GM19463 (cell line): Measurements from ENCODE around the gene POPDC2.

Experiments
- ATAC-seq: cut with Tn5 transposase; IDR thresholded peaks from one replicate; pipeline ENCODE4 v1.9.1; 2021; ENCODE audit warnings: mild to moderate bottlenecking, moderate library complexity; ENCODE audit not compliant: unreplicated experiment

The POPDC2 gene

DNA sequence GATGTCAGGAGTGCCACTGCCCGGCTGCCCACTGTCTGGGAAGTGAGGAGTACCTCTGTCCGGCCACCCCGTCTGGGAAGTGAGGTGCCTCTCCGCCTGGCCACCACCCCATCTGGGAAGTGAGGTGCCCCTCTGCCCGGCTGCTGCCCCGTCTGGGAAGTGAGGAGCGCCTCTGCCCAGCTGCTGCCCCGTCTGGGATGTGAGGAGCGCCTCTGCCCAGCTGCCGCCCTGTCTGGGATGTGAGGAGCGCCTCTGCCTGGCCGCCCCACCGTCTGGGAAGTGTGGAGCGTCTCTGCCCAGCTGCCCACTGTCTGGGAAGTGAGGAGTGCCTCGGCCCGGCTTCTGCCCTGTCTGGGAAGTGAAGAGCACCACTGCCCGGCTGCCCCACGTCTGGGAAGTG, 13.5 kb upstream of the POPDC2 start:
- ATAC-seq, result no peak

DNA sequence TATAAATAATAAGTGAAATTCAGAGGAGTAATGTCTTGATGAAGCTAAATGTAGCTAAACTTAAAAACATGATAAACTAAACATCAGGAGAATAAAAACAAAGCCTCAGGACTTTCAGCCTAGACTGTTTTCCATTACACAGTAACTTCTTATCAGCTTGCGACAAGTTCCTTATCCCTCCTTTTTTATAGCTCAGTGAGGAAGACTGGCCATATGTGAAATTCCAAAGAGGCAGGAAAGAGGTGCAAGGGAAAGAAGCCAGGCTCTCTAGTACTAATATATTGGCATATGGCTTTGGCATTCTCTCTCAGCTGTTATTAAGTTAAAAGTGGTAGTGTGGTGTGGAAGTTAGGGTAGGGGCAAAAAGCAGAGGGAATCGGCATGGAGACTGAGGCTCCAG, 12.4 kb upstream of the POPDC2 start:
- no peak for ATAC-seq

DNA sequence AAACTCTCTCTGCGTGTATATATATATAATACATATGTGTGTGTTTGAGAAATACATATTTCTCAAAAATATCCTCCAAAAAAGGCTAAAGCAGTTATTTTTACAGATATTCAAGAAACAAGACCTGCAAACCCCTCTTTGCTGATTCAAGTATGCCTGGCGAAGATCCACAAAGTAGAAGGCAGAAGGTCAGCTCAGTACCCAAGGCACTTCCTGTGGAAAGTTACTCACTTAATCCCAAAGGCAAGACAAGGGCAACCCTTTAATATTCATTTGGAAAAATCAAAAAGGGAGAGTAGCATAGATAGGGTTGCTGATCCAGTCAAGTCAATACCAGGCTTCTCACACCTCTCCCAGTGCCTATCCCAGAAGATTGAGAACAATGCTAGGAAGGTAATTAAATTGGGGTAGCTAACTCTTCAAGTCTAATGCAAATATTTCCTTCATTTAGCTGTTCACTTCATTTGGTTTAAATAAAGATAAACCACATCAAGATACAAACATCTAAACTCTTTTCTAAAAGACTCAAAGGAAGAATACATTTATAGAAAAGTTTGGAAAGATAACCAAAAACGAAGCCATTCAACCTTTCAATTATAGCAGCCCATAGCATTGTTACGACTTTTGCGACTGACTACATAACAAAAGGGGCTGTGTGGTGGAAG, 9.6 kb upstream of the POPDC2 start:
- ATAC-seq, result no peak

DNA sequence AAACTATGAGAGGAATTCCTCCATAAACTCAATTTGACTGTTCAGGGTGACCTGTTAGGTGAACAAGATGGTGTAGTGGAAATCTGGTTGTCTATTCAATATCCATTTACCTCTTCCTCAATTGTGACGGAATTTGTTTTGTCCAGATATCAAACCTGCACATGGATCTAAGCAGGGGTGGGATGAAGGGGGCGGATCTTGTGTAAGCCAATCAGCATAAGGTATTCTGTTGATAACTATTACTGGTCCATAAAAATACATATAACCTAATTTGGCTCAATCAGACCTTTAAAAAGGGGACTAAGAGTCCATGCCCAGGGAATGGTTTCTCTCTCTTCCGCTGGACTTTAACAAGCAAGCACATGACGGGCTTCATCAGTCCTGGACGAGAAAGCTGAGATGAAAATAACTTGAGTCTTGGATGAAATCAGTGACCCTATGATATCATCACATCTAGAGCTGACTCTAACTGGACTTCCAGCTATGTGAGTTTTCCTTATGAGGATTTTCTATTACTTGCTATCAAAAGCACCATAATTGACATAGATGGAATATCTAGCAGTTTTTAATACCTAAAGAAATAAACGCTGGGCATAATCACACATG, 5.7 kb upstream of the POPDC2 start:
- no peak for ATAC-seq

DNA sequence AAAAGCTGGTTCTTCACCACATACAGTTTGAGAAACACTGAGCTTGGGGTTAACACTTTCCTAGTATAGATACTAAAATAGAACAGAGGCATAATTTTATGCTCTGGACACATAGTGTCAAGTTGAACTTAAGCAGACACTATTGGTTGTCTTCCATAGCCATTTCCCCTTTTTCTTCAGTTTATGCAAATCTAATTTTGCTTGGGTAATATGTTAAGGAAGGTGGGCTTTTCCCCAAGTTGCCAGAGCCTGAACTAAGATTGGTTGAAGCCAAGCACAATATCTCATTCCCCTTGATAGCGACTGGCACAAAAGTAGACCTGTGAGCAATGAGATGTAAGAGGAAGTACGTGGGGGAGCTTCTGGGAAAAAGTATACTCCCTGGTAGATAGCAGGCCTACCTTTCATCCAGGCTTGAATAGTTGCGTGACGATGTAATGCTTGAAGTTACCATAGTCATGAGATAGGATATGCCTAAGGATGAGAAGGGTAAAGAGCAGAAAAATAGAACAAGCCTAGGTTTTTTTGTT, 4.5 kb upstream of the POPDC2 start:
- ATAC-seq, result no peak

DNA sequence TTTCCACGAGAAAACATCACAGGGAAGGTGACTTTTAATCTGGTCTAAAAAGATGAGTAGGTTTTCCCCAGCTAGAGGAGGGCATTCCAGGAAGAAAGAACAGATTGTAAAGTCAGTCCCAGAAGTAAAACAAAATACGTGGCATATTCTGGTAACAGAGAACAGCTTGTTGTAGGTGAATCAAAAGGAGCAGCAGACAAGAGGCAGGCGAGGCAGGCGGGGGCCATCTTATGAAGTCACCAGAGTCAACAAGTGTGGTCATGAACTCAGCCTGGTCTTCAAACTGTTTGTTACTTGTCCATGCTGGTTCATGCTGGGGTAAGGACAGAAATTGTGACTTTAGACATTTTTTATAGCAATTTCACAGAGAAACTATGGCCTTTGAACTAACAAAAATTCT, 4.0 kb upstream of the POPDC2 start:
- no peak for ATAC-seq

DNA sequence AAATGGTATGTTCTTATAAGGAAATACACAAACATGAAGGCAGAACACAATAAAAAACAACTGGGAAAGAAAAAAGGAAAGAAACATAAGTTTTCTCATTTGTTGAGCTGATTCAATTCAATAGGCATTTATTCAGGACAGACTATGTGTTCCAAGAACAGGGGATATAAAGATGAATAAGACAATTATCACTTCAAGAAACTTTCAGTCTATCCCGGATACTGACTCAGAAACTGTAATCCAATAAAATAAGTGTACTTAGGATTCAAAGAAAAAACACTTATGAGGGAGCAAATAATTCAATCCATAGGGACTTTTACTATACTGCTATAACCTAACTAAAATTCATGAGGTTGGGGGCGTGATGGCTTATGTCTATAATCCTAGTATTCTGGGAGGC, 3.5 kb upstream of the POPDC2 start:
- ATAC-seq, result no peak

DNA sequence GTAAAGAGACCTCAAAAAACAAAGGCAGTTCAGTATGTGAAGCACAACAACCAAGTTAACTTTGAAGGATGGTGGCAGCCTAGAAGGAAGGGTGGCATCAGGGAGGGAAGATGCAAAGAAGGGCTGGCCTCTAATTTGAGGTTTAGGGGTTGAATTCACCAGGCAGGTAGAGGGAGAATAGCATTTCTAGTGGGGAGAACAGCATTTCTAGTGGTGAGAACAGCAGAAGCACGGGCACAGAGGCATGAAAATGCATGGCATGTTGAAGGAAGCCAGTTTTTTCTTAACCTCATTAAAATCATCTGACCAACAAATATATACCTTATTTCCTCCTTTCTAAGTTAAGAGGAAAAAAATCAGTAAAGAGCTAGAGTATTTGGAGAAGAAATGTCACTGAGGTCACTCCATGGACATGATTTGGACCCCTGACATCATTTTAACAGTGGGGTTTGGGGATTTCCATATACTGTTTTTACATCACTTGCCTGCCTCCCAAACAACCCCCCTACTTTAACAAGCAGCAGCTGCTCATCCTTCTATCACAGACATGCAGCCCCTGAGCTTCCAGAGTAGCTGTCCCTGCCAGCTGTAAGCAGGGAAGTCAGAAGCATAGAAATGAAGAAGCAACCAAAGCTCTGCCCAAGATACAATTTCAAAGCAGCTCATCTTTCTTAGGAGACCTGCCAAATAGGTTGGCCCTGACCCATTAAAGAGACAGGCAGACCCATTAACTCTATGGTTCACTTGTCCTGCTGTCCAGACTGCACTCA, 2.4 kb upstream of the POPDC2 start:
- ATAC-seq, result no peak

DNA sequence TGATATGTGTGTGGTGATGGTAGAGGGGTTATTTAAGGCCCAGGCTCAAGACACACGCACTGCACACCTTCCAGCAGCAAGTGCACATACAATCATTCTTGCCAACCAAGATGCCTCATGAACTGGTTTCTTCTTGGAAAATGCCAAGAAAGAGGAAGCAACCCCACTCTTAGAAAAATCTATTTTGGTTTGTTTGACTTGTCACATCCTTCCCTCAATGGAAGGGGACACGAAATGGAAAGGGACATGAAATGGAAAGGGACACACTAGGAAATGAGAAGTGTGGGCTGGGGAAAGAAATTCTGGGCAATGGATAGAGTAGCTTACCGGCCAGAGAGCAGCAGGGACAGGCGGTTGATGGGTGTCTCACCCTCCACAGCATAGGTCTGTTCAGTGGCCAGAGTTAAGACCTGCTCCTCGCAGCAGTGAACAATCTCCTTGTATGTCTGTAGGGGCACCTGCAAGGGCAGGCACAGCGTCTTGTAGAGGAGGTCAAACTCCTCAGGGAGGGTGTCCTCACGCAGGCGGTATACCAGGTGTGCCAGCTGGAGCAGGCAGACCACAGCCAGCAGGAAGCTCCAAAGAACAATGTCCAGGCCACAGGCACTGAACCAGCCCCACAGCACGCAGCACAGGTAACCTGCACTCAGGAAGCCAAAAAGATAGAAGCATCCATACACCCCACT, 640 bp downstream of the POPDC2 start:
- no peak for ATAC-seq

DNA sequence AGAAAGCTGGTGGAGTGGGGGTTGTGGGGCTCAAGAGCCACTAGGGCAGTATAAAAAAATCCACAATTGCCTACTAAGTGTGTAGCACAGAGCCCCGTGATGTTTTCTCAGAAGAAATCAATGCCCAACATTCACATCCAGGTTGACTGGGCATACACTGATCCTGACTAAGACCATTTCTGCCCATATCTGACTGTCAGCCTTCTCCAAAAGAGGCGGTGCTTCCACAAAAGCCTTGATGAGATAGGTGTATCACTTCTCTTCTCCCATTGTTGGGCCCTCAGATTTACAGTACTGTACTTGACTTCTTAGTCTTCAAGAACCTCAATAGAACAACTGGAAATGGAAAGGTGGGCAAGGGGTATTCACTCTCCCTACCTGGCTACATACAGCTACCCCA, 1.4 kb downstream of the POPDC2 start:
- ATAC-seq, result no peak

DNA sequence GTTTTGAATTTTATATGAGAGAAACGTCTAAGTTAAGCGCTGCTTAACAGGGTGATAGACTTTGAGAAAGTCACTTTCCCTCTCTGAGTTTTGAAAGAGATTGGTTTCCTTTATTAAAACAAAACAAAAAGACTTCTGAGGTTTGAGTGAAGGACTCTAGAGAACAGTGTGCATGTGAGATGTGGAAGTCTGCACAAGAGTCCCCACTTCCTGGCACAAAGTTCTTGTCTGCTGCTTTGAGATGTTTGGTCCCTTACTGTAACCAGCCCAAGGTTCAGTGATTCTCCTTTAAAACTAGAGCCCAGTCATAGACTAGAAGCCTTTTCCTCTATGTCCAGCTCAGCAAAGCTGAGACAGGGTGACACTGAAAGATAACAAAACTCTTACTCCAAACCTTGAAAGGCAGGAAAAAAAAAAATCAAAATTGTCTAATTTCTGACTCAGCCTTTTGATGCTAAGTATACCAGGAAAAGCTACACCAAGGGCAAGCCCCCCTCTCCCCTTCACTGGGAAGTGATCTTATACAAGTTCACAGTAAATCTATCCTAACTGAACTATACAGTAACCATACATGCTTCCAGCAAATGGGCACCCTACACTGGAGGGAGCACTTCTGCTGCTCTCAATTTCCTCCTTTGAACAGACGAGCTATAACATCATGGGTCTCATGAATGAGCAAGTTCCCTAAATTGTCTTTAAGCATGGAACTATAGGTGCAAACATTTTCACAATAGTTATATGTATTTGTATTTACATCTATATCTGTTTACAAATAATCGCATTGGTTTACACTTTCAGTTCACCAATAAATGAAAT, 2.3 kb downstream of the POPDC2 start:
- ATAC-seq, result no peak

DNA sequence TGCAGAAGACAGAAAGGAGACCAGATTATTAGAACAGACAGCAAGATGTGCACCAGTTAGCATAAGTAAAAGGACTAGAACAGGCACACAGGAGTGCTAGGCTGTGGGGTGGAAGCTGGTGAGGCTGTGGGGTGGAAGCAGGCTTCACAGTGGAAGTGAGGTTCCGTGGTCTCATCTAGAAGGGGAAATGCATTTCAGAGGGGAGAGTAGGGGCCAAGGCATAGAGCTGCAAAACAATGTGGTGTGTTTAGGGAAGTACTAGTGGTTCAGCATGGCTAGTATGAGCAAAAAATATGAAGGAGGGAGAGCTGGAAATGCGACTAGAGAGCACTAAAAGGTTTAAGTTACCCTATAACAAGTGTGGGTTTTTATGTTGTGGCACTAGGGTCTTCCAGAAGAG, 6.5 kb downstream of the POPDC2 start:
- ATAC-seq, result no peak

DNA sequence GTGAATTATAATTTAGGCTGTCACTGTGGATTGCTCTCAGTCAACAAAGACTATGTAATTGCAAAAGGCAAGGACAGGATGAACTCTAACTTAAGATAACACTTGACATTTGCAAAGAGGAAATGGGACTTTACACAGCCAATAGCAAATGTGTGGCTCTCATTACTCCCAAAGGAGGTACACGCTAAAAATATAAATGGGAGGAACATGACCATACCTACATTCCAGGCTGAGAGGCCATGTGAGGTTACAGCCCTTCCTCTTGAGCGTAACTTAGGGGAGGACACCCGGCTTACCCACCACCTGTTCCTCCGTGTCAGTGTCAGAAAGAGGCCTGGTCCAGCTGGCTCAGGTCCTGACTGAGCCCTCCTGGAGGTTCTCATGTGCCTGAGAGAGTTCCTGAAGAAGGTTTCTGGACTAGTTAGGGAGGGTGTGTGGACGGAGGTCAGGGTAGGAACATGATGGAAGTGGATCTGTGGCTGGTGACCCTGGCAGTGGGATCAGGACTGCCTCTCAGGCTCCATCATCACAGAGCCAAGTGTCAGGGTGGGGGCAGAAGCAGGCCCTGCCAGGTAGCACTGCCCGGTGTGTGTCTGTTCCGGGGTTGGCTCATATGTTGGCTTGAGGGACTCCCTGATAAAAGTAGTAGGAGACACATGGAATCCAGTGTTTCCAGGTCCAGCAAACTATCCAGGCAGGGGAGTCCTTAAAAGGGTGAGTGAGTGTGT, 7.9 kb downstream of the POPDC2 start:
- ATAC-seq, result no peak

DNA sequence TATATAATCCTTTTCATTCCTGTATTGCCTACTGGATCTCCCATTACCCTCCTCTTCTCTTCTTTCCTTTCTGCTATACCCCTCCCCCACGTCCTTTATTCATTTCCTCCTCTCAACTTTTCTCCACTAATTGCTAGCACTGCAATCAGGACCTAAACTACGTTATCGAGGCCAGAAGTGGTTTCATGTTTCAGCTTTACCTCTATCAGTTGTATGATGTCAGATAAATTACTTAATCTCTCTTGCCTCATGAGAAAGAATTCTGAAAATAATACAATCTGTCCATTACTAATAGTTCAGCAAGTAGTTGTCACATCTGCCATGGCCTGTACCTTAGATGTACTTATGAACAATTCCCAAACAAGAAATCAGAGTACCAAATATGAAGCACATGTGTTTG, 10.6 kb downstream of the POPDC2 start:
- no peak for ATAC-seq

DNA sequence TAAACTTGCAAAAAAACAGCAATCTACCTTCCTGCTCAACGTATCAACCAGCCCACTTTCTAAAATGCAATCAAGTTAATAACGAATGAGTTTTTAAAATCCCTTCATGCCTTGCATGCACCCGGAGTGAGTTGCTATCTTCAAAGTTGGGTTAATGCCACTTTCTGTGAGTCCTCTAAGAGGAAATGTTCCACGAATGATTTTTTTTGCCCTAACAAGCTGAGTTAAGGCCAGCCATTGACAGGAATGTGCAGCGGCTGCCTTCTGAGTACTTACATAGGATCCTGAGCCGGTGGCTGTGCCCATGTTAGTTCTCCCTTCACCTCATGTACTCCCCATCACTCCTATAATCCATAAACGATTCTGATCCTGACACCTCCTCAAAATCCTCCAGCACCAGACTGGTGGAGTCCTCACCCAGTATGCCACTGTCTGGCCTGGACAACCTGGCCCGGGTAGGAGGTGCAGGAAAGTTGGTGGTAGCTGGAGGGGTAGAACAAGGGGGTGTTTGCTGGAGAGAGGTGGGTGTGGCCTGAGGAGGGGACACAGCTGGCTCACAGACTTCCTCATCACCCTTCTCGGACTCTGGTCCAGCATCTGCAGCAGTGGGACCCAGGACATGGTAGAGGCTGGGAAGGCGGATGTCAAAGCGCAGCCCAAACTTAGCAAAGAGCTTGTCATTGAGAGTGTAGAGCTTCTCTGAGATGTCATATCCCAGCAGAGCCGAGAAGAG, 12.4 kb downstream of the POPDC2 start:
- ATAC-seq, result no peak

DNA sequence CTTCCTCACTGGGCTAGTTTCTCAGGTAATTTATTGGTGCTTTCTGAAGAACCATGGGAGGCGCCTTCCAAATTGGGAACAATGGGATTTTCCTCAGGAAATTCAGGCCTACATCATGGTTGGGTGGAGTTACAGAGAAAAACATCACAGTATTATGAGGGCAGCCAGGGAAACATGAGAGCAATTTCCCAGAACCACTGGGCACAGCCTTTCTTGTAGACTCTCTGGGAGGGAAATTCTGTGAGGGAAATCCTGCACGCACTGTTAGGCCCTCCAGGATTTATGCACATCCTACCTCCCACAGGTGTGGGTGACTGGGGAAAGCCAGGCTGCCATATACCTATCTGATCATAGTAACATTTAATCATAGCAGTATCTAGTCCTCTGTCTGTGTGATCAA, 13.2 kb downstream of the POPDC2 start:
- no peak for ATAC-seq

DNA sequence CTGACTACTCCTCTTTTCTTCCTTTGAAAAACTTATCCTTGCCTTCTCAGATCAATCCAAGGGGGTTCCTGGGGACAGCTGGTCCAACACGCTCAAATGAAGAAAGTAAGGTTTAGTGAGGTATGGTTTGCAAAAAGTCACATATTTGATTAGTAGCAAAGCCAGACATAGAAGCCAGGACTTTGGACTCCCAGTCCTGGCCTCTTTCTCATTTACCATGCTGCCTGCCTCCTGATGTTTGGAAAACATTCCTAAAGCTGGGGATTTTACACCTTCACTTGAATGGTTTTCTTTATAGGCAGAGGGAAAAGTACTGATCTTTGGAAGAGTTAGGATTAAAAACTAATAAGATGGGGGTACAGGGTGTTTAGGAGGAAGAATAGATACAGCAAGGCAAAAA, 14.6 kb downstream of the POPDC2 start:
- no peak for ATAC-seq

DNA sequence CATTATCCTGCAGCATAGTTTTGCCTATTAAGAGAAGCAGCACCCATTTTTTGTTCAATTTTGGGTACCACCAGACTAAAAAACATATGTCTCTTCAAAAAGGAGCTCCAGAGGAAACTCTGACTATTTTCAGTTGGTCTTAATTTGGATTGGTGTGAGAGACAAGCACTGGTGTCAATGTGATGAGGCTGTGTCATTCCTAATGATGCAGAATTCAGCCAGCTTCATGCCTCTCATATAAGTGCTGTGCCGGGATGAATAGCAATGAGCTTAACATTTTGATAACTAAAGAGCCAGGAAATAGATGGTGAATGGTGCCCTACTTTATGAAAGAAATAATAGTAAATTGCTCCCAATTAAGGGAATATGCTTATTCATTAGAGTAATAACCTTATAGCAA, 15.9 kb downstream of the POPDC2 start:
- no peak for ATAC-seq

DNA sequence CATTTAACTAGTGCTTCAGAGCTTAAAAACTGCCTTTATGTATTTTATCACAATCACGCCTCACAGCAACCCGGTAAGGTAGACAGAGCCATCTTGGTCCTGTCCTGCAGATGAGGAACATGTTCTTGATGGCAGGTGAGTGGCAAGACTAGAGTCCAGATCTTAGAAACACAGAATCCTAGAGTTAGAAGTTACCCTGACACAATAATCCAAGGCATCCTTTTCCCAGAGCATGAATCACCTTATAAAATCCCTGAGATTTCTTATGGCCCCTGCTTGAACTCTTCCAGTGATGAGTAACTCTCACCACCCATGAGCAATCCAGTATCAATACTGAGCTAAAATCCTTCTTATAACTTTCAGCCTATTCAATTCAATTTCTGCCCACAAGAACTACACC, 16.9 kb downstream of the POPDC2 start:
- no peak for ATAC-seq
